ENCODE measurements around the gene KASH5.

KASH5 gene, protein sequence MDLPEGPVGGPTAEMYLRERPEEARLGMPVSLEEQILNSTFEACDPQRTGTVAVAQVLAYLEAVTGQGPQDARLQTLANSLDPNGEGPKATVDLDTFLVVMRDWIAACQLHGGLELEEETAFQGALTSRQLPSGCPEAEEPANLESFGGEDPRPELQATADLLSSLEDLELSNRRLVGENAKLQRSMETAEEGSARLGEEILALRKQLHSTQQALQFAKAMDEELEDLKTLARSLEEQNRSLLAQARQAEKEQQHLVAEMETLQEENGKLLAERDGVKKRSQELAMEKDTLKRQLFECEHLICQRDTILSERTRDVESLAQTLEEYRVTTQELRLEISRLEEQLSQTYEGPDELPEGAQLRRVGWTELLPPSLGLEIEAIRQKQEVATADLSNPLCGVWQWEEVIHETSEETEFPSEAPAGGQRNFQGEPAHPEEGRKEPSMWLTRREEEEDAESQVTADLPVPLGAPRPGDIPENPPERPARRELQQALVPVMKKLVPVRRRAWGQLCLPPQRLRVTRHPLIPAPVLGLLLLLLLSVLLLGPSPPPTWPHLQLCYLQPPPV

DNA sequence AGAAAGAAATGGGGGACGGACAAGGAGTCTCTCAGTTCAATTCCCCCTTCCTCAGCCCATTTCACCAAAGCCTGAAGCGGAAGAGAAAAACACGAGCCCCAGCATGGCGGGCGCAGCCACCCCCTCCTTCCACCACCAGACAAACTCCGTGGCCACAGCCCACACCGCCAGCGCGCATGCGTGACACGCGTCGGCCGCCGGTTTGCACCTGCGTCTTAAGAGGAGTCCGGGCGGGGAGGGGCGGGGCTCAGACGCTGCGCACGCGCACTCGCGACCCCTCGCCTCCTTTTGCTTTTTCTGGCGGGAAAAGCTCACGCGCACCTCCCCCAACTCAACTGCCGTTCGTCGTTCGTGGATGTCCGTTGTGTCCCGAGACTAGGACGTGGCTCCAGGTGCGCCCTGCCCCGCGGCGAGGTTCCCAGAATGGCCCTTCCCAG, at the start of gene KASH5:
TSS of gene KASH5 (plus strand) at position 314 of the 437 bp plus-strand sequence. CDS start 2,635 bp downstream, outside the sequence.
- peaks cover 28% of the 10 kb centered on the region for H3K4me1 Mint-ChIP-seq
- no peaks in the 10 kb centered on the region for H3K9me3 Mint-ChIP-seq
- DNase-seq (ENCODE audit: low spot score in 2 of 2) (peak; percentile 38 to 84), ATAC-seq (replicated peaks; ENCODE audit: extremely low read depth, poor library complexity, severe bottlenecking) (peak; percentile 45)
- H3K27me3 Mint-ChIP-seq: no peaks in the 10 kb centered on the region
- peaks cover 7% of the 10 kb centered on the region for H3K36me3 Mint-ChIP-seq (ENCODE audit: insufficient read depth)
- peak within 1 kb of the TSS; percentile 81 for H3K27ac Mint-ChIP-seq (ENCODE audit: low read depth)
- H3K4me3 Mint-ChIP-seq: peak within 1 kb of the TSS; percentile 46

DNA sequence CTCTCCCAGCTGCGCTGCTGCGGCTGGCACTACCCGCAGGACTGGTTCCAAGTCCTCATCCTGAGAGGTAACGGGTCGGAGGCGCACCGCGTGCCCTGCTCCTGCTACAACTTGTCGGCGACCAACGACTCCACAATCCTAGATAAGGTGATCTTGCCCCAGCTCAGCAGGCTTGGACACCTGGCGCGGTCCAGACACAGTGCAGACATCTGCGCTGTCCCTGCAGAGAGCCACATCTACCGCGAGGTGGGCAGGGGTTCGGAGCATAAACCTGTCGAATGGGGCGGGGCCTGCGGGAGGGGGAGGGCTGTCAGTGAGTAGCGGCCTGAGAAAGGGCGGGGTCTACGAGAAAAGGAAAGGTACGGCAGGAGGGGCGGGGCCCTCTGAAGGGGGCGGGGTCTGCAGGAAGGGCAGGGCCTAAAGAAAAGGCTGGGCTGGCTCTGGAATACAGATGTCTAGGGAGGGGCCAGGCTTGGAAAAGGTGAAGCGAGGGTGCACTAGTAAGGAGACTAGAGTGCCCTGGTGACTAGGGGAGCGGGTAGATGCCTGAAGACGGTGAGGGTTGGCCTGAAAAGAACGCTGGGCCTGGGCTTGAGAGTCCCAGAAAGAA, 49.3 kb upstream of the KASH5 start:
- peak overlapping the region; percentile 68 for H3K27ac Mint-ChIP-seq (ENCODE audit: low read depth)
- ATAC-seq (replicated peaks; ENCODE audit: extremely low read depth, poor library complexity, severe bottlenecking): no peak
- no peaks in the 10 kb centered on the region for H3K27me3 Mint-ChIP-seq
- H3K4me3 Mint-ChIP-seq: peak overlapping the region; percentile 58
- H3K9me3 Mint-ChIP-seq: no peaks in the 10 kb centered on the region
- DNase-seq (ENCODE audit: low spot score in 2 of 2): no peak
- H3K36me3 Mint-ChIP-seq (ENCODE audit: insufficient read depth): peaks cover 32% of the 10 kb centered on the region
- peaks cover 71% of the 10 kb centered on the region for H3K4me1 Mint-ChIP-seq

DNA sequence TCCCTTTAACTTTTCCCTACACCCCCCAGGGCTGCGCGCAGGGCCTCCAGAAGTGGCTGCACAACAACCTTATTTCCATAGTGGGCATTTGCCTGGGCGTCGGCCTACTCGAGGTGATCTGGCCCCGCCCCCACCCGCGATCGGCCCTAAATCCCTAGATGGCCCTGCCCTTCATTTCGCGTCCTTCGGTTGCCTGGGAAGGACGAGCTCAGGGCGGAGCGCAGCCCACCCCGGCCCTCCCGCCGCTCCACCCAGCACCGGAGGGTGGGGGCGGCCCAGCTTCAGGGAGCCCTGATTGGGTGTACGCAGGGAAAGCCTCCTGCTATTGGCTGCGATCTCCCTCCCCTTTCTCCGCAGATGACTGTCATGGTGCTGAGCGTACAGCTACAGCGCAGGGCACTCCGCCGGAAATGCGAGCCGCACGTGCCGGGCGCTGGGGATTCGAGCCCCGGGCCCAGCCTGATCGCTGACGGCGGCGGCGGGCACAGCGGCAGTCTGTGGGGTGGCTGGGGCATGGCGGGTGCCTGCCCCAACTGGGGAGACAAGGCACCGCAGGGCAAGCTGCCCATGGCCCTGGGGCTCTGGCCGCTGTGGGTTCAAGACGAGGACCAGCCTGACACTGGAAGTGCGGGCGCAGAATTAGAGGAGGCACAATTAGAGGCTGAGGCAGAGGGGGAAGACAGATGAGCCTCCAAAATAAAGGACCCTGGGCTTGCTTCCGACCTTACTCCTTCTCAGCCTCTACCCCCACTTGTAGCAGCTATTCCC, 48.6 kb upstream of the KASH5 start:
- ATAC-seq (replicated peaks; ENCODE audit: extremely low read depth, poor library complexity, severe bottlenecking) (no peak), DNase-seq (ENCODE audit: low spot score in 2 of 2) (no peak)
- Mint-ChIP-seq H3K27ac (ENCODE audit: low read depth) (peak overlapping the region; percentile 74), H3K27me3 (no peaks in the 10 kb centered on the region), H3K9me3 (no peaks in the 10 kb centered on the region), H3K4me3 (peak overlapping the region; percentile 48), H3K4me1 (peaks cover 66% of the 10 kb centered on the region), H3K36me3 (ENCODE audit: insufficient read depth) (peaks cover 32% of the 10 kb centered on the region)

DNA sequence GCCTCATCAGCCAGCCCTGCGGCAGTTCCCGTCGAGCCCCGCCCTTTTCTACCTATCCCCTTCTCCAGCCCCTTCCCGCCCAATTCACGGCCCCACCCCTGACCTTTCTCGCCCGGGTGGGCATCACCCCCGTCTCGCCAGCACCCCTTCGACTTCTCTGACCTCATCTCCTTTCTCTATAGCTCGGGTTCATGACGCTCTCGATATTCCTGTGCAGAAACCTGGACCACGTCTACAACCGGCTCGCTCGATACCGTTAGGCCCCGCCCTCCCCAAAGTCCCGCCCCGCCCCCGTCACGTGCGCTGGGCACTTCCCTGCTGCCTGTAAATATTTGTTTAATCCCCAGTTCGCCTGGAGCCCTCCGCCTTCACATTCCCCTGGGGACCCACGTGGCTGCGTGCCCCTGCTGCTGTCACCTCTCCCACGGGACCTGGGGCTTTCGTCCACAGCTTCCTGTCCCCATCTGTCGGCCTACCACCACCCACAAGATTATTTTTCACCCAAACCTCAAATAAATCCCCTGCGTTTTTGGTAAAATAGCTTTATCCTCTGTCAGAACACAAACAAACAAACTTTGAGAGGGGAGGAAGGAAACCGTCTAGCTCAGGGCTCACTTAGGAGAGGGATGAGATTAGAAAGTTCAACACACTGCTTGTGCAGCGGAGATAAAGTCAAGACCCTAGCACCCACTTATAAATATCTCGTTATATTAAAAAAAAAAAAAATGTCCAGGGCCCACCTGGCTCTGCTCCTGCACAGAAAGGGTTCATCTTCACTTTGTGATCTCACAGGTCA, 47.8 kb upstream of the KASH5 start:
- H3K27ac Mint-ChIP-seq (ENCODE audit: low read depth): peak overlapping the region; percentile 74
- no peaks in the 10 kb centered on the region for H3K9me3 Mint-ChIP-seq
- DNase-seq (ENCODE audit: low spot score in 2 of 2) (no peak), ATAC-seq (replicated peaks; ENCODE audit: extremely low read depth, poor library complexity, severe bottlenecking) (no peak)
- peaks cover 66% of the 10 kb centered on the region for H3K4me1 Mint-ChIP-seq
- peak overlapping the region; percentile 48 for H3K4me3 Mint-ChIP-seq
- H3K27me3 Mint-ChIP-seq: no peaks in the 10 kb centered on the region
- peaks cover 31% of the 10 kb centered on the region for H3K36me3 Mint-ChIP-seq (ENCODE audit: insufficient read depth)

DNA sequence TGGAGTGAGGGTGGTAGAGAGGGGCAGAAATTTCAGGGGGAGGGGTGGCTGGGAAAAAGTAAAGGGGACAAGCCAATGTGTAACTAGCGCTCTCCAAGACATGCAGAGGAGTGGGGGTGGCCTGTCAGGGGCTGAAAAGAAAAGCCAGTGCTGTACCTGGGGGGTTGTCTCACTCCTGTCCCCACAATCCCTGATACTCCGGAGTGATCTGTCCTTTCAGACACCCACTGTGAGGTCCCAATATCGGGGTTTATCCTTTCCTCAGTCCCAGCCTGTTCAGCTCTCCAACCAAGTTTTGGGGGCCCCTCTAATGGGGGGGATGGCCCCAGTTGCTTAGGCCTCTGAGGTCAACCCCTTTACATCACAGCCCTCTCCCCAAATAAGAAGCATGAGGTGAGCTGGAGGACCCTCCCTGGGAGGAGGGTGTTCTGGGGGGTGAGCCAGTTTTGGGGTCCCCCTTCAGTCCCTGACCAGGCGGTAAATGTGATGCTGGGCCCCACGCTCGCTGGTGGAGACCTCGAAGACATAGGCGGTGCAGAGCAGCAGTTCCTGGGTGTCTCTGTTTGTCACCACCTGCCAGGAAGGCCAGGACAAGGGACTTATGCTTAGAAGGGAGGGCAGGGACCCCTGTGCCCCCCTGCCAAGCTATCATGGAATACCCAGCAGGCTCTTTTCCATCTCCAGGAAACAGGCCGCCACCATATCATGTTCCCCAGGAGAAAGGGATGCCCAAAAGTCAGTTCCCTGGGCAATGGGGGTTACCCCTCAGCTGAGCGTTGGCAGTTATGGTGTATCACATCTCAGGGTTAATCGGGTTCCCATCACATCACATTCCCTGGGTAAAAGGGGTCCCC, 47.0 kb upstream of the KASH5 start:
- H3K27ac Mint-ChIP-seq (ENCODE audit: low read depth): peak overlapping the region; percentile 74
- no peak for ATAC-seq (replicated peaks; ENCODE audit: extremely low read depth, poor library complexity, severe bottlenecking)

DNA sequence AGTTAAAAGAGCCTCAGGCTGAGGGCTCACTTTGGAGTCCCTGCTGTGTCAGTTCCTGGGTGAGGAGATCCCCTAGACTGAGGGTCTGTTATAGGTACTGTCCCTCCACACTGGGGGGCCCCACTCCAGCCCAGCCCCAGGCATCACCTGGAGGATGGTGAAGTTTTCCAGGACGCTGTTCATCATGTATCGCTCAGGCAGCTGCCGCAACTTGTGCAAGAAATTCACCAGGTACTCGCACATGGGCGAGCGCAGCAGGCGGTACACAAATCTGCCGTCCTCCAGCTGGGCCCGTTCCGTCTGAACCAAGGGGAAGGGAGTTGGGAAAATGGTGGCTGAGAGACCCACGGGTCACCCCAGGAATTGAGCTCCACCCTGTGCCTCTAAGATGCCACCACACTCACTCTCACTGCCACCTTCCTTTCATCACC, 45.7 kb upstream of the KASH5 start:
- DNase-seq (ENCODE audit: low spot score in 2 of 2) (no peak), ATAC-seq (replicated peaks; ENCODE audit: extremely low read depth, poor library complexity, severe bottlenecking) (no peak)
- no peaks in the 10 kb centered on the region for H3K9me3 Mint-ChIP-seq
- peaks cover 20% of the 10 kb centered on the region for H3K36me3 Mint-ChIP-seq (ENCODE audit: insufficient read depth)
- peaks cover 48% of the 10 kb centered on the region for H3K4me1 Mint-ChIP-seq
- no peak overlapping the region for H3K27ac Mint-ChIP-seq (ENCODE audit: low read depth)
- H3K4me3 Mint-ChIP-seq: no peak overlapping the region
- no peaks in the 10 kb centered on the region for H3K27me3 Mint-ChIP-seq

More for the DNA sequence above, 47.0 kb upstream of the KASH5 start:
- DNase-seq (ENCODE audit: low spot score in 2 of 2): no peak
- H3K4me1 Mint-ChIP-seq: peaks cover 60% of the 10 kb centered on the region
- H3K27me3 Mint-ChIP-seq: no peaks in the 10 kb centered on the region
- no peaks in the 10 kb centered on the region for H3K9me3 Mint-ChIP-seq
- peaks cover 24% of the 10 kb centered on the region for H3K36me3 Mint-ChIP-seq (ENCODE audit: insufficient read depth)
- no peak overlapping the region for H3K4me3 Mint-ChIP-seq

DNA sequence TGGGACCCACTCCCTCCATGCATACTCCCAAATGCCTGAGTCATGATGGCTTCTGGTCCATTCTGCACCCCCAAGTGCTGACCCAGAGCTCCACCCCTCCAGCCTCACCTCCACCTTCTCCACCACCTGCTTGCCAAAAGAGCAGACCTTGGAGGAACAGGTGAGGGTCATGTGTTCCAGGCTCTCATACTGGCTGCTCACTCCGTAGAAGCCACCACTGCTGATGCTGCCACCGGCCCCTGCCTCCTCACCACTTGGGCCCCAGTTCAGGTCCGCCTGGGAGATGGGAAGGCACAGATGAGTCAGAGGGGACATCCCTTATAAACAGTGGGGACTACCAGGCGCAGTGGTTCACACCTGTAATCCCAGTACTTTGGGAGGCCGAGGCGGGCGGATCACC, 44.9 kb upstream of the KASH5 start:
- no peak for ATAC-seq (replicated peaks; ENCODE audit: extremely low read depth, poor library complexity, severe bottlenecking)
- Mint-ChIP-seq H3K27me3 (no peaks in the 10 kb centered on the region), H3K27ac (ENCODE audit: low read depth) (no peak overlapping the region), H3K9me3 (no peaks in the 10 kb centered on the region), H3K4me3 (no peak overlapping the region), H3K36me3 (ENCODE audit: insufficient read depth) (peaks cover 13% of the 10 kb centered on the region), H3K4me1 (peaks cover 42% of the 10 kb centered on the region)
- no peak for DNase-seq (ENCODE audit: low spot score in 2 of 2)

DNA sequence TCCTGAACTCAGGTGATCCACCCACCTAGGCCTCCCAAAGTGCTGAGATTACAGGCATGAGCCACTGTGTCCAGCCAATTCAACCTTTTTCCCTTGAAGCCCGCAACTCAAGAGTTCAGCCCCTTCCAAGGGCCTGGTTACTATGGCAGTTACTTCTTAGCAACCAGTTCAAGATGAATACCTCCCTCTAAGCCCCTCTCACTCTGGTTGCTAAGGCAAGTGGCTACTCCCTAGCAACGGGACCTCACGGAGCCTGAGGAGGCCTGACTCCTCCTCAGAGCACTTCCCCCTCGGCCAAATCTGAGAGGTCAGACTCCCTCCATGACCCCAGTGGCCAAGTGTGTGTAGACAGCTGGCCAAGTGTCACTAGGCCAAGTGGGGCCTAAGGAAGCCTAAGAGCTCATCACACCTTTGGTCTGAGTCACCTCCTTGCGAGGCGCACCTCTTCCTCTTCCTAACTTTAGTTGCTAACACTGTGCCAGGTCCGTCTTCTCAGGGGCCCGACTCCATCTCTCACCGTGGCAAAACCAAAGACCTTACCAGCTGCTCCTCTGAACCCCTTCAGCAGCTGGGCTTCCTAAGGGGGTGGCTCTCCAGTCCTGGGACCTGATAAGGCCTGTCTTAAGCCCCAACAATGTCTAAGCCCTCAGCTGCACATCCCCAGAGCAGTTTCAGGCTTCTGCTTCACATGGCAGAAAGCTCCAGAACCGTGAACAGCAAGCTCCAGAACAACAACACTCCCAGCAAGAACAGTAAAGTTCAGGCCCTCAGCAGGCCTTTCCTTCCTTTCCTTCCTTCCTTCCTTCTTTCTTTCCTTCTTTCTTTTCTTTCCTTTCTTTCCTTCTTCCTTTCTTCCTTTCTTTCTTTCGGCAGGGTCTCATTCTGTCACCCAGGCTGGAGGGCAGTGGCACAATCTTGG, 43.3 kb upstream of the KASH5 start:
- H3K27me3 Mint-ChIP-seq: no peaks in the 10 kb centered on the region
- H3K4me3 Mint-ChIP-seq: no peak overlapping the region
- no peak for DNase-seq (ENCODE audit: low spot score in 2 of 2)
- no peak for ATAC-seq (replicated peaks; ENCODE audit: extremely low read depth, poor library complexity, severe bottlenecking)
- H3K4me1 Mint-ChIP-seq: peaks cover 32% of the 10 kb centered on the region
- peaks cover 7% of the 10 kb centered on the region for H3K36me3 Mint-ChIP-seq (ENCODE audit: insufficient read depth)
- peak overlapping the region; percentile 93 for H3K27ac Mint-ChIP-seq (ENCODE audit: low read depth)
- no peaks in the 10 kb centered on the region for H3K9me3 Mint-ChIP-seq

DNA sequence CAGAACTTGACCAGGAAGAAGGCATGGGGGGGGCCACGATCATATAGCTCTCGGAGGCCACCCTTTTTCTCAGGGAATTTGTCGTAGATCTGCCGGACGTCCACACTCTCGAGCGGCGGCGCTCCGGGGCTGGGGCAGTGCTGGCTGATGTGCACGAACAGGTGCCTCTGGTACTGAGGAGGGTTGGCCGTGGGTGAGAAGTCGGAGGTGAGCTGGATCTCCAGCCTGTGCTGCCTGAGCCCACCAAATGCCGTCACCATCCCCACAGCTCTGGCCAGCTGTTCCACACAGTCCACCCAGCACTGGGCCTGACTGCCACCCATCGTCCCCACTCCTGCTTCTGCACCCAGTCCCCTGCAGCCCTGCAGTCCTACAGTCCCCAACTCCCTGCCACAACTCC, 40.9 kb upstream of the KASH5 start:
- DNase-seq (ENCODE audit: low spot score in 2 of 2) (no peak), ATAC-seq (replicated peaks; ENCODE audit: extremely low read depth, poor library complexity, severe bottlenecking) (no peak)
- Mint-ChIP-seq H3K4me3 (no peak overlapping the region), H3K27me3 (peaks cover 16% of the 10 kb centered on the region), H3K9me3 (no peaks in the 10 kb centered on the region), H3K36me3 (ENCODE audit: insufficient read depth) (peaks cover 2% of the 10 kb centered on the region), H3K4me1 (peaks cover 18% of the 10 kb centered on the region), H3K27ac (ENCODE audit: low read depth) (no peak overlapping the region)

DNA sequence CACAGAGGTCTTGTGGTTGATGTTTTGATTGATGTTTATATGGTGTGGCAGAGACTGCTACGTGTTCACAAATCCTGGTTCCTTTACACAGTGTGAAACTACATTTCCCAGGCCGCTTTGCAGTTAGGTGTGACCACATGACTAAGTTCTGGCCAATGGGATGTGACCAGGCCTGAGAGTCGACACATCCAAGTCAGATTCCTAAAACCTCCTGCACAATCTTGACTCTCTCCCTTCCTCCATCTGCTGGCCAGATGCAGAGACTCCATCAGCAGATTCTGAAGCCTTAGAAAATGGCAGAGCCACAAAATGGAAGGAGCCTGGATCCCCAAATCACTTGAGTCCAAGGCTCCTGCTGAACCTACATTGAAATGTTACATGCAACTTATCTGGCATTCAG, 40.2 kb upstream of the KASH5 start:
- DNase-seq (ENCODE audit: low spot score in 2 of 2) (no peak), ATAC-seq (replicated peaks; ENCODE audit: extremely low read depth, poor library complexity, severe bottlenecking) (no peak)
- Mint-ChIP-seq H3K27ac (ENCODE audit: low read depth) (no peak overlapping the region), H3K27me3 (peaks cover 23% of the 10 kb centered on the region), H3K9me3 (no peaks in the 10 kb centered on the region), H3K4me3 (no peak overlapping the region), H3K36me3 (ENCODE audit: insufficient read depth) (peaks cover 2% of the 10 kb centered on the region), H3K4me1 (peaks cover 14% of the 10 kb centered on the region)
